Breast epithelium (tissue), 3 donors: ENCODE measurements around the gene TMEM214.

ENCODE experiments used
- POLR2A ChIP-seq: fragments of 450-650 bp; IDR thresholded peaks from one replicate; pipeline ENCODE4 v1.6.1; 2016; ENCODE audit warnings: antibody characterized with exemption, mild to moderate bottlenecking, moderate library complexity
- POLR2AphosphoS5 ChIP-seq, 3 donors: sonication (generic); formaldehyde crosslinking; IDR thresholded peaks; one replicate each; pipeline ENCODE4 v1.6.1; 2017; ENCODE audit warnings: antibody characterized with exemption in 3 of 3
- TF ChIP-seq, protein P1 (sequence below), 3 donors: fragments of 450-650 bp; IDR thresholded peaks; one replicate each; pipeline ENCODE4 v1.5.1; 2016 to 2017; ENCODE audit warnings: antibody characterized with exemption in 3 of 3, mild to moderate bottlenecking in 3 of 3, moderate library complexity in 3 of 3

GRCh38 chr2:27058210-27058609 lies 25.4 kb downstream of the TMEM214 start:
- TF ChIP-seq, protein P1, sequence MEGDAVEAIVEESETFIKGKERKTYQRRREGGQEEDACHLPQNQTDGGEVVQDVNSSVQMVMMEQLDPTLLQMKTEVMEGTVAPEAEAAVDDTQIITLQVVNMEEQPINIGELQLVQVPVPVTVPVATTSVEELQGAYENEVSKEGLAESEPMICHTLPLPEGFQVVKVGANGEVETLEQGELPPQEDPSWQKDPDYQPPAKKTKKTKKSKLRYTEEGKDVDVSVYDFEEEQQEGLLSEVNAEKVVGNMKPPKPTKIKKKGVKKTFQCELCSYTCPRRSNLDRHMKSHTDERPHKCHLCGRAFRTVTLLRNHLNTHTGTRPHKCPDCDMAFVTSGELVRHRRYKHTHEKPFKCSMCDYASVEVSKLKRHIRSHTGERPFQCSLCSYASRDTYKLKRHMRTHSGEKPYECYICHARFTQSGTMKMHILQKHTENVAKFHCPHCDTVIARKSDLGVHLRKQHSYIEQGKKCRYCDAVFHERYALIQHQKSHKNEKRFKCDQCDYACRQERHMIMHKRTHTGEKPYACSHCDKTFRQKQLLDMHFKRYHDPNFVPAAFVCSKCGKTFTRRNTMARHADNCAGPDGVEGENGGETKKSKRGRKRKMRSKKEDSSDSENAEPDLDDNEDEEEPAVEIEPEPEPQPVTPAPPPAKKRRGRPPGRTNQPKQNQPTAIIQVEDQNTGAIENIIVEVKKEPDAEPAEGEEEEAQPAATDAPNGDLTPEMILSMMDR (IDR thresholded peaks at IDR 0.05), result no peak
- TF ChIP-seq POLR2A (no peak), POLR2AphosphoS5 (IDR thresholded peaks at IDR 0.05) (no peak)
